GM23338 (cell line): Measurements from ENCODE around the gene SMIM10L1. TPM values are rescaled to one million over a fixed set of nuclear protein-coding genes. Genes with fewer than 3 reads are reported as not detected.

Source experiments
- CREB1 ChIP-seq: fragments of 250-450 bp; sonication (Bioruptor Pico); IDR thresholded peaks from 2 replicates; pipeline ENCODE4 v1.5.0; 2020; ENCODE audit warnings: low read depth, mild to moderate bottlenecking, moderate library complexity
- CTCF ChIP-seq, 2 experiments: fragments of 200-600 bp in 1 of 2; sonication (generic) in 1 of 2; conservative IDR thresholded peaks; 2 replicates each; pipeline versions ENCODE4 v1.5.1 to v1.6.1; 2016 to 2017; ENCODE audit warnings: antibody characterized with exemption in 2 of 2, low read depth in 2 of 2, mild to moderate bottlenecking in 2 of 2, moderate library complexity in 1 of 2
- EZH2 ChIP-seq: fragments of 200-600 bp; sonication (generic); IDR thresholded peaks from one replicate; pipeline ENCODE4 v1.8.0; 2017; ENCODE audit warnings: antibody characterized with exemption, mild to moderate bottlenecking, low read depth; ENCODE audit not compliant: unreplicated experiment
- EZH2phosphoT487 ChIP-seq: fragments of 200-600 bp; sonication (generic); IDR thresholded peaks from one replicate; pipeline ENCODE4 v1.8.1; 2018; ENCODE audit warnings: antibody characterized with exemption; ENCODE audit not compliant: unreplicated experiment
- JUNB ChIP-seq: IDR thresholded peaks from one replicate; pipeline ENCODE4 v1.6.1; 2016; ENCODE audit warnings: antibody characterized with exemption; ENCODE audit not compliant: unreplicated experiment
- NANOG ChIP-seq: IDR thresholded peaks from 2 replicates; pipeline ENCODE4 v1.6.1; 2016; ENCODE audit warnings: antibody characterized with exemption, borderline replicate concordance
- POLR2AphosphoS5 ChIP-seq: IDR thresholded peaks from 2 replicates; pipeline ENCODE4 v1.6.1; 2016; ENCODE audit warnings: antibody characterized with exemption, low read depth
- REST ChIP-seq: IDR thresholded peaks from one replicate; pipeline ENCODE4 v1.6.1; 2018; ENCODE audit warnings: antibody characterized with exemption; ENCODE audit not compliant: unreplicated experiment
- STAT1 ChIP-seq: IDR thresholded peaks from one replicate; pipeline ENCODE4 v1.6.1; 2016; ENCODE audit warnings: antibody characterized with exemption; ENCODE audit not compliant: unreplicated experiment
- ZNF114 ChIP-seq: fragments of 250-450 bp; sonication (Bioruptor Pico); IDR thresholded peaks from 2 replicates; pipeline ENCODE4 v1.5.0; 2020; ENCODE audit warnings: mild to moderate bottlenecking, moderate library complexity
- ZNF331 ChIP-seq: fragments of 250-450 bp; sonication (Bioruptor Pico); IDR thresholded peaks from 2 replicates; pipeline ENCODE4 v1.5.0; 2020; ENCODE audit warnings: low read depth, mild to moderate bottlenecking, moderate library complexity
- polyA plus RNA-seq: library from polyadenylated mRNA; unstranded; fragments of >200 nt; fragmentation: Nextera tagmentation; extraction: Ambion mirVana; gene quantifications from 2 replicates; pipeline ENCODE4 v1.2.1, GENCODE V29; 2016
- total RNA-seq: library from RNA; depleted of rRNA; stranded (reverse); fragments of >200 nt; shearing (Covaris generic); gene quantifications from 2 replicates; pipeline ENCODE4 v1.2.3, GENCODE V29; 2014
- TF ChIP-seq, protein P1 (sequence below): fragments of 250-450 bp; sonication (Bioruptor Pico); IDR thresholded peaks from 2 replicates; pipeline ENCODE4 v1.5.0; 2020; ENCODE audit warnings: mild to moderate bottlenecking, moderate library complexity

SMIM10L1 gene
- total and polyA plus RNA-seq, 2 experiments from 2014 or later: 9.3 to 22.0 TPM

GRCh38 chr12:11170810-11171144 lies 217 bp upstream of the SMIM10L1 start (continued):
- TF ChIP-seq, protein P1, sequence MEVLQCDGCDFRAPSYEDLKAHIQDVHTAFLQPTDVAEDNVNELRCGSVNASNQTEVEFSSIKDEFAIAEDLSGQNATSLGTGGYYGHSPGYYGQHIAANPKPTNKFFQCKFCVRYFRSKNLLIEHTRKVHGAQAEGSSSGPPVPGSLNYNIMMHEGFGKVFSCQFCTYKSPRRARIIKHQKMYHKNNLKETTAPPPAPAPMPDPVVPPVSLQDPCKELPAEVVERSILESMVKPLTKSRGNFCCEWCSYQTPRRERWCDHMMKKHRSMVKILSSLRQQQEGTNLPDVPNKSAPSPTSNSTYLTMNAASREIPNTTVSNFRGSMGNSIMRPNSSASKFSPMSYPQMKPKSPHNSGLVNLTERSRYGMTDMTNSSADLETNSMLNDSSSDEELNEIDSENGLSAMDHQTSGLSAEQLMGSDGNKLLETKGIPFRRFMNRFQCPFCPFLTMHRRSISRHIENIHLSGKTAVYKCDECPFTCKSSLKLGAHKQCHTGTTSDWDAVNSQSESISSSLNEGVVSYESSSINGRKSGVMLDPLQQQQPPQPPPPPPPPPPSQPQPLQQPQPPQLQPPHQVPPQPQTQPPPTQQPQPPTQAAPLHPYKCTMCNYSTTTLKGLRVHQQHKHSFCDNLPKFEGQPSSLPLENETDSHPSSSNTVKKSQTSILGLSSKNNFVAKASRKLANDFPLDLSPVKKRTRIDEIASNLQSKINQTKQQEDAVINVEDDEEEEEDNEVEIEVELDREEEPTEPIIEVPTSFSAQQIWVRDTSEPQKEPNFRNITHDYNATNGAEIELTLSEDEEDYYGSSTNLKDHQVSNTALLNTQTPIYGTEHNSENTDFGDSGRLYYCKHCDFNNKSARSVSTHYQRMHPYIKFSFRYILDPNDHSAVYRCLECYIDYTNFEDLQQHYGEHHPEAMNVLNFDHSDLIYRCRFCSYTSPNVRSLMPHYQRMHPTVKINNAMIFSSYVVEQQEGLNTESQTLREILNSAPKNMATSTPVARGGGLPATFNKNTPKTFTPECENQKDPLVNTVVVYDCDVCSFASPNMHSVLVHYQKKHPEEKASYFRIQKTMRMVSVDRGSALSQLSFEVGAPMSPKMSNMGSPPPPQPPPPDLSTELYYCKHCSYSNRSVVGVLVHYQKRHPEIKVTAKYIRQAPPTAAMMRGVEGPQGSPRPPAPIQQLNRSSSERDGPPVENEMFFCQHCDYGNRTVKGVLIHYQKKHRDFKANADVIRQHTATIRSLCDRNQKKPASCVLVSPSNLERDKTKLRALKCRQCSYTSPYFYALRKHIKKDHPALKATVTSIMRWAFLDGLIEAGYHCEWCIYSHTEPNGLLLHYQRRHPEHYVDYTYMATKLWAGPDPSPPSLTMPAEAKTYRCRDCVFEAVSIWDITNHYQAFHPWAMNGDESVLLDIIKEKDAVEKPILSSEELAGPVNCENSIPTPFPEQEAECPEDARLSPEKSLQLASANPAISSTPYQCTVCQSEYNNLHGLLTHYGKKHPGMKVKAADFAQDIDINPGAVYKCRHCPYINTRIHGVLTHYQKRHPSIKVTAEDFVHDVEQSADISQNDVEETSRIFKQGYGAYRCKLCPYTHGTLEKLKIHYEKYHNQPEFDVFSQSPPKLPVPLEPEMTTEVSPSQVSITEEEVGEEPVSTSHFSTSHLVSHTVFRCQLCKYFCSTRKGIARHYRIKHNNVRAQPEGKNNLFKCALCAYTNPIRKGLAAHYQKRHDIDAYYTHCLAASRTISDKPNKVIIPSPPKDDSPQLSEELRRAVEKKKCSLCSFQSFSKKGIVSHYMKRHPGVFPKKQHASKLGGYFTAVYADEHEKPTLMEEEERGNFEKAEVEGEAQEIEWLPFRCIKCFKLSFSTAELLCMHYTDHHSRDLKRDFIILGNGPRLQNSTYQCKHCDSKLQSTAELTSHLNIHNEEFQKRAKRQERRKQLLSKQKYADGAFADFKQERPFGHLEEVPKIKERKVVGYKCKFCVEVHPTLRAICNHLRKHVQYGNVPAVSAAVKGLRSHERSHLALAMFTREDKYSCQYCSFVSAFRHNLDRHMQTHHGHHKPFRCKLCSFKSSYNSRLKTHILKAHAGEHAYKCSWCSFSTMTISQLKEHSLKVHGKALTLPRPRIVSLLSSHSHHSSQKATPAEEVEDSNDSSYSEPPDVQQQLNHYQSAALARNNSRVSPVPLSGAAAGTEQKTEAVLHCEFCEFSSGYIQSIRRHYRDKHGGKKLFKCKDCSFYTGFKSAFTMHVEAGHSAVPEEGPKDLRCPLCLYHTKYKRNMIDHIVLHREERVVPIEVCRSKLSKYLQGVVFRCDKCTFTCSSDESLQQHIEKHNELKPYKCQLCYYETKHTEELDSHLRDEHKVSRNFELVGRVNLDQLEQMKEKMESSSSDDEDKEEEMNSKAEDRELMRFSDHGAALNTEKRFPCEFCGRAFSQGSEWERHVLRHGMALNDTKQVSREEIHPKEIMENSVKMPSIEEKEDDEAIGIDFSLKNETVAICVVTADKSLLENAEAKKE (CRISPR knock-in tag): no peak
- TF ChIP-seq EZH2 (no peak), ZNF331 (CRISPR knock-in tag) (no peak), POLR2AphosphoS5 (no peak), ZNF114 (no peak), CREB1 (no peak), CTCF (conservative IDR thresholded peaks at IDR 0.05; ENCODE audit: low read depth in 2 of 2) (no peak), EZH2phosphoT487 (no peak), JUNB (no peak), REST (no peak), STAT1 (no peak), NANOG (no peak)
